PFSK-1 (cell line): Measurements from ENCODE around the gene ADNP2.

ENCODE experiments used
- FOXP2 ChIP-seq: optimal IDR thresholded peaks from 2 replicates; pipeline ENCODE3; 2011; ENCODE audit warnings: borderline replicate concordance, control low read depth, inconsistent platforms; ENCODE audit not compliant: insufficient read depth; ENCODE audit errors: extremely low read length, extremely low read depth
- POLR2AphosphoS5 ChIP-seq: IDR thresholded peaks from 2 replicates; pipeline ENCODE4 v1.6.1; 2012; ENCODE audit warnings: low read depth, mild to moderate bottlenecking, control low read depth, low read length, moderate library complexity
- SIN3A ChIP-seq: IDR thresholded peaks from 2 replicates; pipeline ENCODE4 v1.6.1; 2012; ENCODE audit warnings: mild to moderate bottlenecking, low read length, moderate library complexity, borderline replicate concordance; ENCODE audit not compliant: insufficient read depth
- TAF1 ChIP-seq: IDR thresholded peaks from 2 replicates; pipeline ENCODE4 v1.6.1; 2012; ENCODE audit warnings: low read length, control low read depth, borderline replicate concordance; ENCODE audit not compliant: insufficient read depth
- TF ChIP-seq, protein P1 (sequence below), 2 experiments: IDR thresholded peaks; 2 replicates each; pipeline versions ENCODE4 v1.6.1 to v1.8.0; 2011 to 2012; ENCODE audit warnings: low read depth in 2 of 2, low read length in 2 of 2, control low read depth in 1 of 2, inconsistent platforms in 1 of 2, mild to moderate bottlenecking in 1 of 2, moderate library complexity in 1 of 2; ENCODE audit not compliant: insufficient read depth in 1 of 2

The ADNP2 gene

DNA sequence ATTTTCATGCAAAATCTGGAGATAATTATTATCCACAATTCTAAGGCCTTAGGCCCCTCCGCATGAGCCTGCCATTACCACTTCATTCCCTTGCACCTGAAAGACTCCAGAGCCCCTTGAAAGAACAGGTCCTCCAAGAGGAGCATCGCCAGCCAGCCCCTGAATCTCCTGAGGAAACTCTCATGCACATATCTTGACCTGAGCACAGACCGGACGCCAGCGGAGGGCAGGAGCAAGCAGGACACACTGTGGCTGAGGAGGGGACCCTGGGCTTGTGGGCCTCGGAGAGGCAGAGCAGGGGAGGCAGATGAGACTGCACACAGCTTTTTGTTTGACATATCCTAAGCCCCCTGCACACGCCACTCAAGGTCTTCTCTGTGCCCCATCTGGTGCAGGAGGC lies 13.6 kb upstream of the ADNP2 start:
- TF ChIP-seq TAF1, result no peak

DNA sequence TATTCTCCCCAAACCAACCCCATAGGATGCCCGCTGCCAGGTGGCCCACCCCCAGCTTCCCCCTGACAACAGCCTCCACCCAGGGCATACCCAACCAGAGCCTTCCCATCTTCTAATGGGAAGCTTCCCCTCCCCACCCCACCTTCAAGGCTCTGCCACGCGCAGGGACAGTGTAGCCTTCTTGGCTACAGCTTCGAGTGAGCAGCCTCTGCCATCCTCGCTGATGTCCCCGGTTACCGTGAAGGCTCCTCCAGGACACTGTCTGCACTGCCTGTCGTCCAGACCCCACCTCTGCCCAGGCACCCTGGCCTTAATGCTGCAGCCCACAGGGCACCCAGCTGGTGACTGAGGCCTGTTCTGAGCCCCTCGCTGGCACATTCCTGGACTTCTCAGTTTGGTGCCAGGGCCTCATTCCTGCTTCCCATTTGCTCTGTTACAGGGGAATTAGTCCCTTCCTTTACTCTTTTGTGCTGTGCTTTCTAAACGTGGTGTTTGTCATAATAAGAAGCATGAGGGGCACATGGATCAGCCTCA lies 13.0 kb upstream of the ADNP2 start:
- TF ChIP-seq TAF1 (no peak), POLR2AphosphoS5 (no peak), SIN3A (no peak)

DNA sequence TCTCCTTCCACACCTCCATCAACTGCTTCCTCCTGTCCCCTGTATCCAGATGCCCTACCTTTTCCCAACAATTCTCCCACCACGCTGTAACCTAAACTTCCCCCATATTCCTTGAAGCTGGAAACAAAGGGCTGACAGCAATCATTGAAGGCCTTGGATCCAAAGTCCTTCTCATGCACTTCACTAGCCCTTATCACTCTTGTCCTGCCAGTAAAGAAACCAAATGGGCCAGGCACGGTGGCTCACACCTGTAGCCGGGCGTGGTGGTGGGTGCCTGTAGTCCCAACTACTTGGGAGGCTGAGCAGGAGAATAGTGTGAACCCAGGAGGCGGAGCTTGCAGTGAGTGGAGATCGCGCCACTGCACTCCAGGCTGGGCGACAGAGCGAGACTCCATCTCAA lies 11.9 kb upstream of the ADNP2 start:
- TF ChIP-seq FOXP2 (no peak), TAF1 (no peak), SIN3A (no peak), POLR2AphosphoS5 (no peak)
- TF ChIP-seq, protein P1, sequence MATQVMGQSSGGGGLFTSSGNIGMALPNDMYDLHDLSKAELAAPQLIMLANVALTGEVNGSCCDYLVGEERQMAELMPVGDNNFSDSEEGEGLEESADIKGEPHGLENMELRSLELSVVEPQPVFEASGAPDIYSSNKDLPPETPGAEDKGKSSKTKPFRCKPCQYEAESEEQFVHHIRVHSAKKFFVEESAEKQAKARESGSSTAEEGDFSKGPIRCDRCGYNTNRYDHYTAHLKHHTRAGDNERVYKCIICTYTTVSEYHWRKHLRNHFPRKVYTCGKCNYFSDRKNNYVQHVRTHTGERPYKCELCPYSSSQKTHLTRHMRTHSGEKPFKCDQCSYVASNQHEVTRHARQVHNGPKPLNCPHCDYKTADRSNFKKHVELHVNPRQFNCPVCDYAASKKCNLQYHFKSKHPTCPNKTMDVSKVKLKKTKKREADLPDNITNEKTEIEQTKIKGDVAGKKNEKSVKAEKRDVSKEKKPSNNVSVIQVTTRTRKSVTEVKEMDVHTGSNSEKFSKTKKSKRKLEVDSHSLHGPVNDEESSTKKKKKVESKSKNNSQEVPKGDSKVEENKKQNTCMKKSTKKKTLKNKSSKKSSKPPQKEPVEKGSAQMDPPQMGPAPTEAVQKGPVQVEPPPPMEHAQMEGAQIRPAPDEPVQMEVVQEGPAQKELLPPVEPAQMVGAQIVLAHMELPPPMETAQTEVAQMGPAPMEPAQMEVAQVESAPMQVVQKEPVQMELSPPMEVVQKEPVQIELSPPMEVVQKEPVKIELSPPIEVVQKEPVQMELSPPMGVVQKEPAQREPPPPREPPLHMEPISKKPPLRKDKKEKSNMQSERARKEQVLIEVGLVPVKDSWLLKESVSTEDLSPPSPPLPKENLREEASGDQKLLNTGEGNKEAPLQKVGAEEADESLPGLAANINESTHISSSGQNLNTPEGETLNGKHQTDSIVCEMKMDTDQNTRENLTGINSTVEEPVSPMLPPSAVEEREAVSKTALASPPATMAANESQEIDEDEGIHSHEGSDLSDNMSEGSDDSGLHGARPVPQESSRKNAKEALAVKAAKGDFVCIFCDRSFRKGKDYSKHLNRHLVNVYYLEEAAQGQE (IDR thresholded peaks at IDR 0.05; ENCODE audit: insufficient read depth in 1 of 2, low read depth in 2 of 2, low read length in 2 of 2), result no peak

DNA sequence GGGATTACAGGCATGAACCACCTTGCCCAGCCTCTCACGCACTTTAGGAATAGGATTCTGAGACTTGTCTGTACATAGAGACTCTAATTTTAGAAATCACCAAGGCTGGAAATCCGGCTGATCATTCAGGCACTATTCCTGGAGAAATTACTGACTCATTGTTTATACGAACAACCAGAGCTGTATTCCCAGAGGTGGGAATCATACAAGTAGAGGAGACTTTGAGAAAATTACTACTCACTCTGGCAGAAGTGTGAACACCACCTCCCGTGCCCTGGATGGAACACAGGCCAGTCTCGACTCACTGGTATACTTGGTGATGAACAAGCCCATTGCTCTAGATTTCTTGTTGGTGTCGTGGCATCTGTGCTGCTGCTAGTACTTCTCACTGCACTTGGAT lies 5.8 kb upstream of the ADNP2 start:
- no peak for TF ChIP-seq SIN3A
- TF ChIP-seq TAF1, result no peak
- no peak for TF ChIP-seq FOXP2
- TF ChIP-seq POLR2AphosphoS5, result no peak
- TF ChIP-seq, protein P1 (IDR thresholded peaks at IDR 0.05; ENCODE audit: insufficient read depth in 1 of 2, low read depth in 2 of 2, low read length in 2 of 2), result no peak

DNA sequence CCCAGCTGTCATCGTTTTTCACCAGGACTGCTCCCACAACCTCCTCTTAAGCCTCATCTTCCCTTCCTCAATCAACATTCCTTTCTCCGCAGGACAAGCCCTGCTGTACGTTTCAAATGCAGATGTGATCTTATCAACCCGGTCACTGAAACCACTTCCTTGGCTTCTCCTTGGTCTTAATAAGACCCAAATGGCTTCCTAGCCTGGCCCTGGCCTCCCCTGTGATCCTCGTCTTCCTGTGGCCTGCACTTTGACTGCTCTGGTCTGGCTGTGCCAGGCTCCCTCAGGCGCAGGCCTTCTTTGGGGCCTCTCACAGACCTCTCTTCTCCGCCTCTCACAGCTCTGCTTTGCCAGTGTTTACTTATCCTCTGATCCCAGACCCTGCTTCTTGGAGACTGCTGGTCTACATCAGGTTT lies 4.7 kb upstream of the ADNP2 start:
- TF ChIP-seq, protein P1 (IDR thresholded peaks at IDR 0.05; ENCODE audit: insufficient read depth in 1 of 2, low read depth in 2 of 2, low read length in 2 of 2), result peak in 1 of 2 experiments; percentile 61; a peak in 1 of 4 replicates
- TF ChIP-seq TAF1 (no peak), FOXP2 (peak; percentile 12)

DNA sequence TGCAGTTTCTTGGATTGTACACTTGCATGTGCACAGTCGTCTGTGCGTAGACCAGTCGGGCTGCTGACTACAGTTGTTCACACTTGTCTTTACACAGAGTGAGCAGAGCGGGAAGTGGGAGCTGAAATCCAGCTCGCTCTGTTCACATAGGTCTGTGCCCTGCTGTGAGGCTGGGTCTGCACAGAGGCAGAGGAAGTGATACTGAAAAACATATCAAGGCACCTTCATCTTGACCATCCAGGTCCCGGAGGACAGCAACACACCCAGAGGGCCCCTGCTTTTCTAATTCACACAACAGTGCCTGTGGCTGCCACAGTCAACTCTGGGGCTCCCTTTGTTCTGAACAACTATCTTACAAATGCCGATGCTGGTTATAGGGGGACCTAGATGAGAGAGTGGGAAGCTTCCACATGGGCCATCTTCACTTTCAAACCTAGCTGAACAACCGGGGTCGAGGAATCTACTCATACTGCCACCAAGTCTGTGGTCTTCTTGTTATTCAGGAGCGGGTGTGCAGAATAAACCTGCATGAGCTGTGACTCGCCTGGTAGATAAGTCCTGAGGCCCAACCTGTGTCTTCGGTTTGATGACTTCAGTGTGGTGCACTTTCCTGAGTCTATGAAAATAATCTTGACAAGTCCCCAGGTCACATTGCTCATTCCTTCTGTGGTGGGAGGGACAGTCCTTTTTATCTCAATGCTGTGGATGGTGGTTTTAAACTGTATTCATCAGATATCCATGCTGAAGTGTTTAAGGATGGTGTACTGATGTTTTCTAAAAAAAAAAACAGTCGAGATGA lies 3.5 kb upstream of the ADNP2 start:
- TF ChIP-seq POLR2AphosphoS5 (no peak), TAF1 (no peak), SIN3A (no peak), FOXP2 (no peak)
- TF ChIP-seq, protein P1 (IDR thresholded peaks at IDR 0.05; ENCODE audit: insufficient read depth in 1 of 2, low read depth in 2 of 2, low read length in 2 of 2), result no peak
